HepG2 (cell line): Measurements from ENCODE around the gene SLC43A1. TPM values are rescaled to one million over a fixed set of nuclear protein-coding genes. Genes with fewer than 3 reads are reported as not detected.

ENCODE experiments used
- HOXA7 ChIP-seq: sonication (generic); formaldehyde crosslinking; IDR thresholded peaks from 2 replicates; pipeline ENCODE4 v1.8.1; 2022; ENCODE audit warnings: mild to moderate bottlenecking, missing genetic modification reagents, moderate library complexity
- MZF1 ChIP-seq: sonication (generic); formaldehyde crosslinking; IDR thresholded peaks from 2 replicates; pipeline ENCODE4 v1.8.1; 2023; ENCODE audit warnings: mild to moderate bottlenecking, missing genetic modification reagents, borderline replicate concordance
- NFYC ChIP-seq: IDR thresholded peaks from 2 replicates; pipeline ENCODE4 v1.6.1; 2016; ENCODE audit warnings: missing genetic modification reagents, missing compliant biosample characterization
- ZNF224 ChIP-seq: sonication (generic); formaldehyde crosslinking; IDR thresholded peaks from 2 replicates; pipeline ENCODE4 v1.5.0; 2020; ENCODE audit warnings: mild to moderate bottlenecking, missing genetic modification reagents
- ZNF777 ChIP-seq: sonication (generic); formaldehyde crosslinking; IDR thresholded peaks from 2 replicates; pipeline ENCODE4 v1.4.0; 2020; ENCODE audit warnings: missing genetic modification reagents
- polyA plus RNA-seq, 8 experiments: library from polyadenylated mRNA; depleted of rRNA in 3 of 8; stranded (reverse) in 7 of 8; unstranded in 1 of 8; fragments of >200 nt; fragmentation: Illumina TruSeq in 4 of 8; extraction: Trizol in 4 of 8; gene quantifications; 2 replicates each; pipeline versions ENCODE4 v1.2.1 to v1.2.3, GENCODE V29; 2011 to 2016; ENCODE audit warnings: low read depth in 4 of 8, missing spikeins in 1 of 8, mixed read lengths in 1 of 8; ENCODE audit not compliant: insufficient read depth in 1 of 8
- total RNA-seq, 5 experiments: library from RNA; depleted of rRNA; stranded (reverse); fragments of >200 nt; fragmentation: Illumina TruSeq; extraction: Trizol; gene quantifications; 2 replicates each; pipeline ENCODE4 v1.2.3, GENCODE V29; 2016; ENCODE audit warnings: low read depth in 1 of 5
- TF ChIP-seq, protein P1 (sequence below): sonication (generic); formaldehyde crosslinking; IDR thresholded peaks from 2 replicates; pipeline ENCODE4 v1.4.0; 2020; ENCODE audit warnings: missing genetic modification reagents, borderline replicate concordance
- TF ChIP-seq, protein P2 (sequence below): sonication (generic); formaldehyde crosslinking; IDR thresholded peaks from 2 replicates; pipeline ENCODE4 v1.4.0; 2020; ENCODE audit warnings: missing genetic modification reagents

SLC43A1 gene
- total and polyA plus RNA-seq, 2 of the 13 experiments (the other 11 are each of a cell fraction or from before 2014, with no cell fraction given) = 72.3 to 87.6 TPM

DNA sequence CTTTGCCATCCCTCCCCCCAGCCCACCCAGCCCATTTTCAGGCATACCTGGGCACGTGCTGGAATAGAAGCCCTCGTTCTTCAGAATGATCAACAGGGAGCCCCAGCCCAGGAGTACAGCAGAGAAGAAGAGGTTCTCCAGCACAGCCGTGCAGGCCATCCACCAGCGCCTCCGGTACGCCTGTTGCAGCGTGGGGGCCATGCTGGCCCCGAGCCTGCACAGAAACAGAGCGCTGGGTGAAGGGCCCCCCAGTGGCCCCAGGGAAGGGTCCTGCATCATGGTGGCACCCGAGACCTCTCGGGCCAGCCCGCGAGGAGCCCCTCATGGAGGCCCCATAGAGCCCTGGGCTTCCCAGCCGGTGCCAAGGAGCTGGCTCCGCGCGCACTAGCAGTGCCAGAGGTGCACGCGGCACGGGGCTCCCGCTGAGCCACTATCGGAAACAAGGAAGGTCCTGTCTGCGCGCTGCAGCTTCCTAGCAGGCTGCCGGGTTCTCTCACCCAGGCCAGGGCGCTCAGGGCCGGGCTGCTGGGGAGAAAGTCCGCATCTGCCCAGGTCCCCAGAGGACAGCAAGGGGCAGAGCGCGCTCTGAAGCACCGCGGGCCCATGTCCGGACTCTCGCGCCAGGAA lies 1.5 kb downstream of the SLC43A1 start (continued):
- TF ChIP-seq, protein P1, sequence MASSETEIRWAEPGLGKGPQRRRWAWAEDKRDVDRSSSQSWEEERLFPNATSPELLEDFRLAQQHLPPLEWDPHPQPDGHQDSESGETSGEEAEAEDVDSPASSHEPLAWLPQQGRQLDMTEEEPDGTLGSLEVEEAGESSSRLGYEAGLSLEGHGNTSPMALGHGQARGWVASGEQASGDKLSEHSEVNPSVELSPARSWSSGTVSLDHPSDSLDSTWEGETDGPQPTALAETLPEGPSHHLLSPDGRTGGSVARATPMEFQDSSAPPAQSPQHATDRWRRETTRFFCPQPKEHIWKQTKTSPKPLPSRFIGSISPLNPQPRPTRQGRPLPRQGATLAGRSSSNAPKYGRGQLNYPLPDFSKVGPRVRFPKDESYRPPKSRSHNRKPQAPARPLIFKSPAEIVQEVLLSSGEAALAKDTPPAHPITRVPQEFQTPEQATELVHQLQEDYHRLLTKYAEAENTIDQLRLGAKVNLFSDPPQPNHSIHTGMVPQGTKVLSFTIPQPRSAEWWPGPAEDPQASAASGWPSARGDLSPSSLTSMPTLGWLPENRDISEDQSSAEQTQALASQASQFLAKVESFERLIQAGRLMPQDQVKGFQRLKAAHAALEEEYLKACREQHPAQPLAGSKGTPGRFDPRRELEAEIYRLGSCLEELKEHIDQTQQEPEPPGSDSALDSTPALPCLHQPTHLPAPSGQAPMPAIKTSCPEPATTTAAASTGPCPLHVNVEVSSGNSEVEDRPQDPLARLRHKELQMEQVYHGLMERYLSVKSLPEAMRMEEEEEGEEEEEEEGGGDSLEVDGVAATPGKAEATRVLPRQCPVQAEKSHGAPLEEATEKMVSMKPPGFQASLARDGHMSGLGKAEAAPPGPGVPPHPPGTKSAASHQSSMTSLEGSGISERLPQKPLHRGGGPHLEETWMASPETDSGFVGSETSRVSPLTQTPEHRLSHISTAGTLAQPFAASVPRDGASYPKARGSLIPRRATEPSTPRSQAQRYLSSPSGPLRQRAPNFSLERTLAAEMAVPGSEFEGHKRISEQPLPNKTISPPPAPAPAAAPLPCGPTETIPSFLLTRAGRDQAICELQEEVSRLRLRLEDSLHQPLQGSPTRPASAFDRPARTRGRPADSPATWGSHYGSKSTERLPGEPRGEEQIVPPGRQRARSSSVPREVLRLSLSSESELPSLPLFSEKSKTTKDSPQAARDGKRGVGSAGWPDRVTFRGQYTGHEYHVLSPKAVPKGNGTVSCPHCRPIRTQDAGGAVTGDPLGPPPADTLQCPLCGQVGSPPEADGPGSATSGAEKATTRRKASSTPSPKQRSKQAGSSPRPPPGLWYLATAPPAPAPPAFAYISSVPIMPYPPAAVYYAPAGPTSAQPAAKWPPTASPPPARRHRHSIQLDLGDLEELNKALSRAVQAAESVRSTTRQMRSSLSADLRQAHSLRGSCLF (CRISPR knock-in tag) = peak; percentile 48; the same call in 1 of the 2 replicates
- TF ChIP-seq MZF1 (0 out of 2 replicates have a peak, but pooled peaks have one; percentile 42), ZNF224 (CRISPR knock-in tag) (0 out of 2 replicates have a peak, but pooled peaks have one; percentile 15), ZNF777 (CRISPR knock-in tag) (0 out of 2 replicates have a peak, but pooled peaks have one; percentile 45), HOXA7 (CRISPR knock-in tag) (no peak), NFYC (CRISPR knock-in tag) (0 out of 2 replicates have a peak, but pooled peaks have one; percentile 4)
- TF ChIP-seq, protein P2, sequence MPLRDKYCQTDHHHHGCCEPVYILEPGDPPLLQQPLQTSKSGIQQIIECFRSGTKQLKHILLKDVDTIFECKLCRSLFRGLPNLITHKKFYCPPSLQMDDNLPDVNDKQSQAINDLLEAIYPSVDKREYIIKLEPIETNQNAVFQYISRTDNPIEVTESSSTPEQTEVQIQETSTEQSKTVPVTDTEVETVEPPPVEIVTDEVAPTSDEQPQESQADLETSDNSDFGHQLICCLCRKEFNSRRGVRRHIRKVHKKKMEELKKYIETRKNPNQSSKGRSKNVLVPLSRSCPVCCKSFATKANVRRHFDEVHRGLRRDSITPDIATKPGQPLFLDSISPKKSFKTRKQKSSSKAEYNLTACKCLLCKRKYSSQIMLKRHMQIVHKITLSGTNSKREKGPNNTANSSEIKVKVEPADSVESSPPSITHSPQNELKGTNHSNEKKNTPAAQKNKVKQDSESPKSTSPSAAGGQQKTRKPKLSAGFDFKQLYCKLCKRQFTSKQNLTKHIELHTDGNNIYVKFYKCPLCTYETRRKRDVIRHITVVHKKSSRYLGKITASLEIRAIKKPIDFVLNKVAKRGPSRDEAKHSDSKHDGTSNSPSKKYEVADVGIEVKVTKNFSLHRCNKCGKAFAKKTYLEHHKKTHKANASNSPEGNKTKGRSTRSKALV (CRISPR knock-in tag) = peak; percentile 96
